ENCODE results near the gene DNAH17.

- TF ChIP-seq CTCF (IDR thresholded peaks at IDR 0.05) (no peak), EZH2 (IDR thresholded peaks at IDR 0.05) (no peak)
Observed at GRCh38 chr17:78430892-78431691, 146.1 kb downstream of the DNAH17 start.
